Bladder microvascular endothelial cell (primary cell): ENCODE results near the gene THBD. TPM values are rescaled to one million over a fixed set of nuclear protein-coding genes. Genes with fewer than 3 reads are reported as not detected.

Experiments used
- total RNA-seq: library from RNA; depleted of rRNA; stranded (reverse); fragments of >200 nt; gene quantifications from 2 replicates; pipeline ENCODE4 v1.2.3, GENCODE V29; 2014

THBD gene, protein sequence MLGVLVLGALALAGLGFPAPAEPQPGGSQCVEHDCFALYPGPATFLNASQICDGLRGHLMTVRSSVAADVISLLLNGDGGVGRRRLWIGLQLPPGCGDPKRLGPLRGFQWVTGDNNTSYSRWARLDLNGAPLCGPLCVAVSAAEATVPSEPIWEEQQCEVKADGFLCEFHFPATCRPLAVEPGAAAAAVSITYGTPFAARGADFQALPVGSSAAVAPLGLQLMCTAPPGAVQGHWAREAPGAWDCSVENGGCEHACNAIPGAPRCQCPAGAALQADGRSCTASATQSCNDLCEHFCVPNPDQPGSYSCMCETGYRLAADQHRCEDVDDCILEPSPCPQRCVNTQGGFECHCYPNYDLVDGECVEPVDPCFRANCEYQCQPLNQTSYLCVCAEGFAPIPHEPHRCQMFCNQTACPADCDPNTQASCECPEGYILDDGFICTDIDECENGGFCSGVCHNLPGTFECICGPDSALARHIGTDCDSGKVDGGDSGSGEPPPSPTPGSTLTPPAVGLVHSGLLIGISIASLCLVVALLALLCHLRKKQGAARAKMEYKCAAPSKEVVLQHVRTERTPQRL
- 26.2 and 42.2 TPM in 2 replicates for total RNA-seq

DNA sequence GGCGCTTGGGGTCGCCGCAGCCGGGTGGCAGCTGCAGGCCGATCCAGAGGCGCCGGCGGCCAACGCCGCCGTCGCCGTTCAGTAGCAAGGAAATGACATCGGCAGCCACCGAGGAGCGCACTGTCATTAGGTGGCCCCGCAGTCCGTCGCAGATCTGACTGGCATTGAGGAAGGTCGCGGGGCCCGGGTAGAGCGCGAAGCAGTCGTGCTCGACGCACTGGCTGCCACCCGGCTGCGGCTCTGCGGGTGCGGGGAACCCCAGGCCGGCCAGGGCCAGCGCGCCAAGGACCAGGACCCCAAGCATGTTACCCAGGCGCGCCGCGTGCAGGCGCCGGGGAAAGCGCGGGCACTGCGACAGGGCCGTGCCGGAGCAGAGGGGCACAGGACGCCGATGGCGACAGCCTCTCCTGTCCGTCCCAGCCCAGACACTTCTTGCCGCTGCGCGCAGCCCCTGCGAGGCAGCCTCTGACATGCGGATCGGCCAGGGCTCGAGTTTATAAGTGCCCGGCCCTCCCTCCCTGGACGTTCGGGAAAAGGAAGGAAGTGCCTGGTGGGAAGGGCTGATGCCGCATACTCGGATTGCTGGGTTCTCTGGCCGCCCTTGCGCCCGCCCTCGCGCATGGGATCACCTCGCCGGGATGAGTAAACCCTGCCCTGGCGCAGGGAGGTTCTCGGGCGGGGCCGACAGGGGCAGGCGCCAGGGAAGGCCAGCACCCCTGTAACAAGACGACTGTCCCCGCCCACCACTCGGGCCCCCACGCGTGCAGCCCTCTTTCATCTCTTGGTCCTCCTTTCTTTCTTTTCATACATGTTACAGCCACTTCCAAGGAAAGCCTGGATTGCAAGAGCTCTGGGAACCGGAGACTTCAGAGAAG lies at the start of gene THBD:
TSS of gene THBD (minus strand) at position 472 of the 875 bp plus-strand sequence. CDS start at position 304, 168 bp downstream.

DNA sequence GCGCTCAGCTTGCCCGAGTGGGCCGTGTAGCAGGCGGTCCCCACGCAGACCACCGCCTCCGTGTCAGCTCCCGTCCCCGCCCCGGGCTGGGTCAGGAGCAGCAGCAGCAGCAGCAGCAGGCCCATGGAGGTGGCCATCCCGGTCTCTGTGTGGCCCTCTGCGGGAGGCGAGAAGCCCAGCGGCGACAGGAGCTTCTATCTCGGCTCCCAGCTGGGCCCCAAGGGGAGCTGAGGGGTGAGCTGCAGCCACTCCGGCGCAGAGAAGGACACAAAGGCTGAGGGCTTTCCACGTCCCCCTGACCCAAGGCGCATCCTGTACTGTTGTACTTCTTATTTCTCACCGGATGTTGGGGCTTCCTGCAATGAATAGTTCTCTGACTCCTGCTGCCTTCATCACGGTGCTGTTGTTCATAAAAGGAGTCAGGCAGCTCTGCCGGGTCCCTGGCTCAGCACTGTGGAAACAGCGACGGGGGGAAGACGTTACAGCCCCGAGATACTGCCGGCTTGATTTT lies 36.6 kb upstream of the THBD start, which contains the start of gene CD93:
TSS of gene CD93 (minus strand) at position 269 of the 511 bp plus-strand sequence. CDS start at position 137, 132 bp downstream.

DNA sequence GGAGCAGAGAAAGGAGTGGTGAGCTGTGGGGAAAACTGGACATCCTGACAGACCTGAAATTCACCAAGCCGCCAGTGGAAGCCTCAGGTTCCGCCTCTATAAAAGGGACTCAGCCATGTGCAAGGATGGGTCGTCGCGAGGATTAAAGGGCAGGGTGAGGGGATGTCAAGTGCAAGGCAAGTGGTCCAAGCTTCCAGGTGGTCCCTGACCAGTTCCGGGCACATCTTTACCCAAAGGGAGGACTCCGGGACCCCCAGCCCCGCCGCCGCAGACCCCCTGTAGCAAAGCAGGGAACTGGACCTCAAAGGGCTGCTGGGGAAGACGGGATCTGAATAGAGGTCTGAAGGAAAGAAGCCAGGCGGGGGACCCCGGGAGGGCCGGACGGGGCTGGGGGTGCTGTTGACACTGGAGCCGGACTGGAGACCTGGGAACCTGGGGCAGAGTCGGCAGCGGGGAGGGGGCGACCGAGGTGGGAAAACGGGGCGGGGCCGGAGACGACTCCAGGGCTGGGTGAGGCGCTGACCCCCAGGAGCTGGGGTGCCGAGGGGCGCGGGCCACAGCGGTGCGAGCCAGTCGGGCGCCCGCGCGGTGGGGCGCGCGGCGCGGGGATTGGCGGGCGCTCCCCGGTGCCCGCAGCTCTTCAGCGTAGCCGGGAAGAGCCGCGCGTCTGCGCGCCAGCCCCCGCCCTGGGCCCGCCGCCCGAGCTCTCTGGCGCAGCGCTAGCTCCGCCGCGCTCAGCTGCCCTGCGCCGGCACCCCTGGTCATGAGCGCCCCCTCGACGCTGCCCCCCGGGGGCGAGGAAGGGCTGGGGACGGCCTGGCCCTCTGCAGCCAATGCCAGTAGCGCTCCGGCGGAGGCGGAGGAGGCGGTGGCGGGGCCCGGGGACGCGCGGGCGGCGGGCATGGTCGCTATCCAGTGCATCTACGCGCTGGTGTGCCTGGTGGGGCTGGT lies 14.5 kb downstream of the THBD start, which contains the start of gene SSTR4:
TSS of gene SSTR4 (plus strand) at position 592 of the 951 bp plus-strand sequence. CDS start at position 764, 172 bp downstream.

Other genes starting within 250 kb of the THBD start
- not detected in 2 replicates for gene SSTR4, start 14.4 kb downstream of the THBD start, total RNA-seq
- gene CD93, start 36.7 kb upstream of the THBD start, total RNA-seq: 429 and 519 TPM in 2 replicates